GM19452 (cell line): Measurements from ENCODE around the gene BCAS4.

Source experiments
- ATAC-seq: cut with Tn5 transposase; IDR thresholded peaks from one replicate; pipeline ENCODE4 v1.9.1; 2021; ENCODE audit not compliant: unreplicated experiment

The BCAS4 gene

GRCh38 chr20:50903353-50904051 is 108.6 kb downstream of the BCAS4 start:
- ATAC-seq: no peak

DNA sequence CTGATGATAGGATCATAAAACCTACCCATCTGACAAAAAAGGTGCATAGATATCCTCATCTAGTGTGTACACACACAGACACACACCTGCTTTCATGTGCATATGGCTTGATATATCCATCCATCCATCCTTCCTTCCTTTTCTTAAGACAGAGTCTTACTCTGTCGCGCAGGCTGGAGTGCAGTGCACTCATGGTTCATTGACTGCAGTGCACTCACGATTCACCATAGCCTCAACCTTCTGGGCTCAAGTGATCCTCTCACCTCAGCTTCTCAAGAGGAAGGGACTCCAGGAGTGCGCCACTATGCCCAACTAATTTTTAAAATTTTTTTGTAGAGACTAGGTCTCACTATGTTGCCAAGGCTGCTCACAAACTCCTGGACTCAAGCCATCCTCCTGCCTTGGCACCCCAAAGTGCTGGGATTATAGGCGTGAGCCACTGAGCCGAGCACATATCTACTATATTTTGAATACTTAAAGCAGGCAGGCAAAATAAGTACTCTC is 109.3 kb downstream of the BCAS4 start:
- ATAC-seq: no peak

GRCh38 chr20:50909413-50909812 is 114.6 kb downstream of the BCAS4 start:
- no peak for ATAC-seq

- ATAC-seq: no peak
These were observed 116.2 kb downstream of the BCAS4 start for GRCh38 chr20:50911030-50911429.

DNA sequence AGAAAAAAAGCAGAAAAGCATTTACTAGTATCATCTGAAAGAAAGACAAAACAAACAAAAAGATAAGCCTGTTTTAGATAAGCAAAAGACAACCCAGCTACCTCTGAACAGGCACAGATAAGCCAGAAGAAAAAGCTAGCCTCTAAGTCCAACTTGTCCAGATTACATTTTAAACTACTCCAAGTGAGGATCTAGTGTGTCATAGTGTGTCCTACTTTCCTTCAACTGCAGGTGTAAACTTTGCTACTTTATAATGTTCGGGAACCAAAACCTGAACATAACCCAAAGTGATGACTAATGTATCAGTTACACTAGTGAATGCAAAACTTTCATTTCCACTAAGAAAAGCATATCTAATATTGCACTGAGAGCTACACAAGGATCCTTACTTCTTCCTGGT is 116.9 kb downstream of the BCAS4 start:
- ATAC-seq: no peak

DNA sequence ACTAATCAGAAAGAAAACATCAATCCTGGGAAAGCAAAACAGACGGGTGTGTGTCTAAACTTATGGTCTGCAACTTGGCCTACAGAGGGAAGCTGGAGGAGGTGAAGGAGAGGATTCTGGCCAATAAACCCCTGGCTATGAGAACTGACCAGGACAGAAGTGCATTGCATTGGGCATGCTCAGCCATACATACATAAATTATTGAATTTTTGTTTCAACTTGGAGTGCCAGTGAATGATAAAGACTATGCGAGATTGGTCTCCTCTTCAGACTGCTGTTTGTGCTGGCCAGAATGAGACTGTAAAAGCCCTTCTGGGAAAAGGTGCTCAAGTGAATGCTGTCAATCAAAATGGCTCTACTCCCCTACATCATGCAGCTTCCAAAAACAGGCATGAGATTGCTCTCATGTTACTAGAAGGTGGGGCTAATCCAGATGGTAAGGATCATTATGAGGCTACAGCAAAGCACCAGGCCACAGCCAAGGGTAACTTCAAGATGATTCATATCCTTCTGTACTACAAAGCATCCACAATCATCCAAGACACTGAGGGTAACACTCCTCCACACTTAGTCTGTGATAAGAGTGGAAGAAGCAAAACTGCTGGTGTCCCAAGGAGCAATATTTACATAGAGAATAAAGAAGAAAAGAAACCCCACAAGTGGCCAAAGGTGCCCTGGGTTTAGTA is 119.0 kb downstream of the BCAS4 start:
- ATAC-seq: no peak

DNA sequence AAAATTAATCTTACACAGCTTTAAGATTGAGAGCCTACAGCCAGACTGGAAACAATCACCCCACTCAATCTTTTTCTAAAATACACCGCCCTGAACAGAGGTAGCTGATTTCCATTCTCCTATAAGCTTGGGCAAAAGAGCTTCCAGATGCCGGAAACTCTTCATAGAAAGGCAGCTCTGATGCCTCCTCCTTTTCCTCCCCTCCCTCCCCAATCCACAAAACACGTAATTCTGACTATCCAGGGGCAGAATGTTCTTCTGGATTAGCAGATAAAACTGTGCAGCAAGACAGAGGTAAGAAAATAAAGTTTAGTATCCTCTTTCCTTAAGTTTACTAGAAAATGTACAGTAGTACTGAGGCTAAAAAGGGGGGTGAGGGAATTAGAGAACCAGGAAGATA is 120.6 kb downstream of the BCAS4 start:
- no peak for ATAC-seq

DNA sequence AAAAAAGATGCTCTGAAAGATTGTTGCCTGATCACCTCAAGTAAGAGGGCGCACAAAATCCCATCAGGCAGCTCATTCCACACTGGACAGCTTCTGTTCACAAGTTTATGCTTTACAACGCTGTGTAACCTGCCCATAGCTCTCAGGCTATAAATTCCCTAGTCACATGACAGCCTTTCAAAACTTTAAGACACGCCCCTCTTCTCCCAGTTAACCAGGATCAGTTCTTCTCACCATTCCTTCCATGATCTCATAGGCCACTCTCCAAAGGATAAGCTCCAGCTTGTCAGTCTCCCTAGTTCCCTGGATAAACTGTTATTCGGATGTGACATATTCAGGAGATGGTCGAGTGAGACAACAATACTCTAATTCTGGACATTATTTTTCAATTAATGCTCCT is 121.4 kb downstream of the BCAS4 start:
- ATAC-seq: no peak

- no peak for ATAC-seq
These were observed 122.1 kb downstream of the BCAS4 start for GRCh38 chr20:50916934-50917333.

DNA sequence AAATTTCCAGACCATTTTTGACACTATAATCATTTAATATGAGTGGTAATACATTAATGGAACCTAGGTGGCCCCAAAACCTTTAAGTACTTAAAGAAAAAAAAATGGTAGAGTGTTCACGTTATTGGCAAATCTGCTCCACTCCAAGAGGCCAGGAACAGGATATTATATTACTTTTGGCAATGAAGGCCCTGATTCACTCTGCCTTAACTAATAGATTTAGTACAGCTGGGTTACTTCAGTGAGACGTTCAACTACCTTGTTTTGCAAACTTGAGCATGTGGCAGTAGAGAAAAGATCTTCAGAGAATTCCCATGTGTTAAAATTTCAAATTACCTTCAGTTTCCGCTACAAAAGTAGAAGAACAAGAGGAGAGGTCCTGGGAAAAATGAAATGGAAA is 123.5 kb downstream of the BCAS4 start:
- ATAC-seq: no peak

DNA sequence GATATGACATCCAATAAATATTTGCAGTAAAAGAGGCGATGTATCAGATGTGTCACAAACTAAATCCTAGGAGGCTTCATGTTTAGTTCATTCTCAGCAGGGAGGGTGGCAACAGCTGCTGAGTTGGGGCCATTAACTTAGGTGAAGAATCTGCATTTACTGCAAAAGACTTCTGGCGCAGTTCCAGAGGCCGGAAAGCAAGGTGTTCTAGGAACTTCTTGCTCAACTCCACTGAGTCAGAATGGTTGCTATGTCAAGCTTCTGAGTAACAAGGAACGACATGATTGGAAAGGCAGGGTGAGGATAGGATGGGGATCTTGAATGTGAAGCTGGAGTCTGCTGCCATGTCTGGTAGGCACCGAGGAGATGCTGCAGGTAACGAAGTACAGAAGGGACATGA is 124.7 kb downstream of the BCAS4 start:
- no peak for ATAC-seq

DNA sequence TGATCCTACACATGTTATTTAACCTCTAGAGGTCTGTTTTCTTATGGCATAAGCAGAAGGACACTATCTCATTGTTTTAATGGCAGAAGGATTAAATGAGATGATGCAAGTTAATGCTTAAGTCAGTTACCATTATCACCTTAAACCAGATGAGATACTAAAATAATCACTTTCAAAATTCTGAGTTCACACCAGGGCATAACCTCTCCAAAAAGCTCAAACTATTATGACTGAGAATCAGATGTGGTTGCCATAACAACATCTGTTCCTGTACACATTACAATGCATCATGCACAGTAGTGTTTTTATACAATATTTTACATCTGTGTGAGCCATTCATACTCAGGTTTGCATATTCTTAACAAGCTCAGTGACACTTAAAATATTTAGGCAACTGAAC is 126.1 kb downstream of the BCAS4 start:
- ATAC-seq: no peak

- ATAC-seq: no peak
These were observed 127.1 kb downstream of the BCAS4 start for GRCh38 chr20:50921803-50922501.

DNA sequence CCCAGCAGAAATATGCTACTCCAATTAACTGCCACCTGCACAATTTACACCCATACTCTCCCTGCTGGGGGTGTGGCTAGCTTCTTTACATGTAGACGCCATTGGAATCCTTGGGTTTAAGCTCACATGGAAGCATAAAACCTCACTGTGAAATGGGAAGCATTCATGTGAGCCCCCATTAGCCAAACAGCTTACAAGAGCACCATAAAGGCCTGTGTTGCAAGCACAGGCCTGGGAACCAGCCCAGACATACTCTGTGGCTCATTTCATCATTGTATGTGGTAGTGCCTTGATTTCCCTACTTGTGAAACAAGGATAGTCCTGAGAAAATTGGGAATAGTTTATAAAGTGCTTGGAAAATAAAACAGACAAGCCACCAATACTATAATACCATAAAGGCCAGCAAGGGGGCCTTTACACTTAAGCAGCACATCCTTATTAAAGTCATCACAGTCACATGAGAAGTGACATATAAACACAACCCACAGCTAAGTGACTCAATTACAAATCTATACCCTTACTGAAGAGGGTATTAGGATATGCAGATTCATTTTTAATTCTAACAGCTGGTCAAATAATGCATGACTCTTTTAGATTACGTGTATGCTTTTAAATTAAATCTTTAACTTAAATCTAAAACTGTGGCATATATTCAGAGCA is 129.5 kb downstream of the BCAS4 start:
- no peak for ATAC-seq

DNA sequence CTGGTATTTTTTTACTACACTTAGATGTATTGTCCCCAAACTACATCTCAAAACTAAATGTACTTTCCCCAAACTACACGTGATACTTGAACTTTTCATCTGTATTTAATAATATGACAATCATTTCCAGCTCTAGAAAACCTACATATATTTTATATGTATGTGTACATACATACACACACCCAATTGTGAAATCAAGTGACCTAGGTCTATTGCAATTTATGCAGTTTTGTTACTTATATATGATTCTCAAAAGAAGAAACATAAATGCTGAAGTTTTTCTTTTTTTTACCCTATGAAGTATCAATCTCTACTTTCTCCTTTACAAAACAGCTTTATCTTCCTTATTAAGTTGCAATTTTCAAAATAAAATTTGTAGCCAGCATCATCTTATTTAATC is 131.7 kb downstream of the BCAS4 start:
- no peak for ATAC-seq
